HG03045 (cell line): ENCODE data around the gene PCDHGC5.

Experiments used
- ATAC-seq: cut with Tn5 transposase; IDR thresholded peaks from one replicate; pipeline ENCODE4 v1.9.1; 2021; ENCODE audit warnings: mild to moderate bottlenecking, moderate library complexity; ENCODE audit not compliant: unreplicated experiment

The PCDHGC5 gene

DNA sequence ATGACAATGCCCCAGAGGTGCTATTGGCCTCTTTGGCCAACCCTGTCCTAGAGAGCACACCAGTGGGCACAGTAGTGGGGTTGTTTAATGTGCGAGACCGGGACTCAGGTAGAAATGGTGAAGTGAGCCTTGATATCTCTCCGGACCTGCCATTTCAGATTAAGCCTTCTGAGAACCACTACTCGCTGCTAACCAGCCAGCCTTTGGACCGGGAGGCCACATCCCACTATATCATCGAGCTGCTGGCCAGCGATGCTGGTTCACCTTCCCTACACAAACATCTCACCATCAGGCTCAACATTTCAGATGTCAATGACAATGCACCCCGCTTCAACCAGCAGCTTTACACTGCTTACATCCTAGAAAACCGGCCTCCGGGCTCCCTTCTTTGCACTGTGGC, 1.4 kb downstream of the PCDHGC5 start:
- ATAC-seq: no peak

DNA sequence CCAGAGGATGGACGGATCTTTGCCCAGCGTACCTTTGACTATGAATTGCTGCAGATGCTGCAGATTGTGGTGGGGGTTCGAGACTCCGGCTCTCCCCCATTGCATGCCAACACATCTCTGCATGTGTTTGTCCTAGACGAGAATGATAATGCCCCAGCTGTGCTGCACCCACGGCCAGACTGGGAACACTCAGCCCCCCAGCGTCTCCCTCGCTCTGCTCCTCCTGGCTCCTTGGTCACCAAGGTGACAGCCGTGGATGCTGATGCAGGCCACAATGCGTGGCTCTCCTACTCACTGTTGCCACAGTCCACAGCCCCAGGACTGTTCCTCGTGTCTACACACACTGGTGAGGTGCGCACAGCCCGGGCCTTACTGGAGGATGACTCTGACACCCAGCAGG, 1.9 kb downstream of the PCDHGC5 start:
- no peak for ATAC-seq

DNA sequence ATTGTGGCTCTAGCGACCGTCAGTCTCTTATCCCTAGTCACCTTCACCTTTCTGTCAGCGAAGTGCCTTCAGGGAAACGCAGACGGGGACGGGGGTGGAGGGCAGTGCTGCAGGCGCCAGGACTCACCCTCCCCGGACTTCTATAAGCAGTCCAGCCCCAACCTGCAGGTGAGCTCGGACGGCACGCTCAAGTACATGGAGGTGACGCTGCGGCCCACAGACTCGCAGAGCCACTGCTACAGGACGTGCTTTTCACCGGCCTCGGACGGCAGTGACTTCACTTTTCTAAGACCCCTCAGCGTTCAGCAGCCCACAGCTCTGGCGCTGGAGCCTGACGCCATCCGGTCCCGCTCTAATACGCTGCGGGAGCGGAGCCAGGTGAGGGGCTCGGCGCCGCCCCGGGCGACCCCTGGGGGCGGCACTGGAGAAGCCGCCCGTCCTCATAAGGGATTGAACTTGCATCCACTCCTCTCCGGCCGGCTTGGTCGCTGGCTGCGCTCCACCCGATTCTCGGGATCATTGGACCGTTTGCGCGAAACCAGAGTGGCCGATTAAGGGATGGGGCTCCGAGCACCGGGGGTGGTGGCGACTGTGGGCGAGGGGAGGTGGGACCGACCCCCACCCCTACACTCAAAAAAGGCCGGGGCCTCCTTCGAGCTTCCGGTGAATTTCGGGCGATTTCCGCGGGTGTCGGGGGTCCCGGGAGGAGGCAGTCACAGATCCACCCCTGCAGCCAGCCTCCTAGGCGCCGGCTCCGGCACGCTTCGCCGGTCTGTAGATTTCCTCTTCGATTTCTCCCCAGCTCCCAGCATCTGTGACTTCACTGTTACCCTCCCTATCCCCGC, 2.7 kb downstream of the PCDHGC5 start:
- ATAC-seq: no peak

DNA sequence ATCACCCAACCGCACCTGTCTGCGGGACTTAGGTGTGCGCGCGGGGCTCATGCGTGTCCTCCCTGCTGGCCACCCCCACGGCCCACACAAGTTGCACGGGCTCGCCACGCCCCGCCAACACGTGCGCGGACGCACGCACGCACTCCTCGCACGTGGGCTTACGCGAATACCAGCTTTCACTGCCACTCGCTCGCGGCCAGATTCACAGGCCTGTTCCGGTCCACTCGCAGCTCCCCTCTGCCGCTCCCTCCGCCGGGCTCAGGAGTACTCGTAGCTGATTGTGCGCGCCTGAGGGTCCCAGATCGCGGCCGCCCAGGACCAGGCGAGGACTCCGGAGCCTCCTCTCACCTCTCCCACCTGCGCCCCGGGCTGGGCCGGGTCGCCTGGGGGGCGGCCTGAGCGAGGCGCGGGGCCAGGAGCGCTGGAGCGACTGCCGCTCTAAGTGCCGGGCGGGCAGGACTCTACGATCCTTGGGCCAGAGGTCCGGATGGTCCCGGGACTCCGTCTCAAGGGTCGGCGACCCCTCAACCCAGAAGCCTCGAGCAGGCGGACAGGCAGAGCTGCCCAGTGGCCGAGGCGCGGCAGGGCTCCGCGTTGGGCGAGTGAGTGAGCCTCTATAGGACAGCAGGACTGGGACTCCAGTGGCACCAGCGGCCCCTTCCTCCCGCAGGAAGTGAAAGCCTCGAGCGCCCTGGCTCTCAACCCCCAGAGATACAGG, 3.4 kb downstream of the PCDHGC5 start:
- no peak for ATAC-seq

DNA sequence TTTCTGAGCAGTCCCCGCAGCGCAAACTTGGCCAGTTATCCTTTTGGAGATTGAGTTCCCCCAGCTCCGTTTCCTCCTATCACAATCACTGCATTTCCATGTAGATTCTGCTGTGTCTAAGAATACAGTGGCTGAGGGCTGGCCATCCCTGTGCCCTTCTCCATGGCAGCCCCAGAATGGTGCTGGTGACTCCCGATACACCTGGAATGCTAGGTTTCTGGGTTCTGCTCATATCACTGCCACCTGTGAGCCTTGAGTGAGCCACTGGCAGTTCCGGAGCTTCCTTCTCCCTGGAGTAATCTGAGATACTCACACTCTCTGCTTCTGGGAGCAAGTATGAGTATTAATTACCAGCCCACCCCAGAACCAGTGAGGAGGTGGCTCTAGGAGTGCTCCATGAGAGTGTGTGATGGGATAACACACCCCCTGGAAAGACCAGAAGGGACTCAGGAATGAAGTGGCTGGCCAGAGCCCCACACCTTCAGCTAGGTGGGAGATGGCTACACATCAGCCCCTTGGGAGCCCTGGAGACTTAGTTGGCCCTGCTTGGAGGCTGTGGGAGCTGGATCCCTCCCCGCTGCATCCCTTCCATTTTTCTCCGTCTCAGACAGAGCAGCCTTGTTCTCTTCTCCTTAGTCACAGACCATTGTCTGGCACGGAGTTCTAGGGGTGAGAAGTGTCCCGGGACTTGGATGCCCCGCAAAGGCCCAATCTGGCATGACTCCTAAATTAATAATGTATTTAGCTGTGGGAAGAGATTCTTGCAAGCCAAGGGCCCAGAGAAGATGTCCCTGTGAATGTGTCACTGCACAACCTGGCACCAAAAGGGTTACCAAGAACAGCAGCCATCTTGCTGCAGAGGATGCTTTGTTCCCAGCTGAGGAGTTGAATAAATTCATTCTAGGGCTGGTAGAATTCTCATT, 4.9 kb downstream of the PCDHGC5 start:
- ATAC-seq: no peak

DNA sequence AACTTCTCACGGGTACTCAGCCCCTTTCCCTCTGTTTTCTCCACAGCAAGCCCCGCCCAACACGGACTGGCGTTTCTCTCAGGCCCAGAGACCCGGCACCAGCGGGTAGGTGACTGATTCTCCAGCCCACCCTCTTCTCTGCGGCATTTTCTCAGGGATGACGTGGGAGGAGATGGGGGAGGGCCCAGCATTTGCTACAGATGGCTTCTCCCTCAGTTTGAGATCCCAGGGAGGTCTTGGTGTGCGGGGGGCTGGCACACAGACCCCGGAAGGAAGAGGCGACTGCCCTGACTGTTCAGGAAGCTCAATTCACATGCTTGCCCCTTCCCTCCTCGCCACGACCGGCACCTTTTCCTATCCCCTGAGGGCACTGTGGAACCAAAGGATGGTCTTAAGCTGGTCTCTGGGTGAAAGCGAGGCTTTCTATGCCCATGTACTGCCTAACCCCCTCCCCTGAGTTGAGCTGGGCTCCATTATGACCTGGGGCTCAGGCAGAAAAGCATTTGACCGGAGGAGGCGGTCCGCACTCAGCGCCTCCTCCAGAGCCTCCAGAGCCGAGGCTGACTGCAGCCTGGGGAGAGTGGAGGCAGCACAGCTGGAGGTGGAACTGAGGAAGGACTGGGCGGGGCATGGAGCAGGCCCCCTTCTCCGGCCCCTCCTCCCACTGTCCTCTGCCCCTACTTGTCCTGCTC, 6.0 kb downstream of the PCDHGC5 start:
- no peak for ATAC-seq

DNA sequence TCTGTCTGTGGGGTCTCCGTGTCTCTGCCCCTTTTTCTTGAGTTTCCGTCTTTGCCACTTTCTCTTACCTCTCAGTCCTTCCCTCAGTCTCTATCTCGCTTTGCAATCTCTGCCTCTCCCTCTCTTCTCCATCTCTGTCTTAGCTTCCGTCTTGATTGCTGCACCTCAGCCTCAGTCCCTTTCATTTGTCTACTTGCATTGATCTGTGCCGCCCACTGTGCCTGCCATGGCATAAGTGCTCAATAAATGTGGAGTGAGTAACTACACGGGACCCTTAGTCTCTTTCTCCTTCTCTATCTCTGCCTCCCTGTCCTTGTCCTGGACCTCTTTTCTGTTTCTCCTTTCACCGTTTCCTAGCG, 6.6 kb downstream of the PCDHGC5 start:
- no peak for ATAC-seq

DNA sequence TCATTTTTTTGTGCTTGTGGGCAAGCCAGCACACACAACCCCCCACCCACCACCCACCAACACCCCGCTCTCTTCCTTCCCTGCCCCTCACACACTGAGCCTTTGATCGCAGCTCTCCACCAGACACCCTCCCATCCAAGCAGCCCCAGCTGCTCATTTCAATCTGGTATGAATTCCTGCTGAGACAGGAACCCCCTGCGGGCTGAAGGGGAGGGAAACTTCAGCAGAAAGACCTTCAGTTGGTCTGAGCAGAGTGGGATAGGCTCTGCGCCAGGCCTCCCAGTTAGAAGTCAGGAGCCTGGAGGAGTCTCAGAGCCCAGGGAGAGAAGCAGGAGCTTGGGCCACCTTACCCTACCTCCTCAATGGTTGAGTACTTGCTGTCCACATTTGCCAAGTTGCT, 7.2 kb downstream of the PCDHGC5 start:
- ATAC-seq: no peak

DNA sequence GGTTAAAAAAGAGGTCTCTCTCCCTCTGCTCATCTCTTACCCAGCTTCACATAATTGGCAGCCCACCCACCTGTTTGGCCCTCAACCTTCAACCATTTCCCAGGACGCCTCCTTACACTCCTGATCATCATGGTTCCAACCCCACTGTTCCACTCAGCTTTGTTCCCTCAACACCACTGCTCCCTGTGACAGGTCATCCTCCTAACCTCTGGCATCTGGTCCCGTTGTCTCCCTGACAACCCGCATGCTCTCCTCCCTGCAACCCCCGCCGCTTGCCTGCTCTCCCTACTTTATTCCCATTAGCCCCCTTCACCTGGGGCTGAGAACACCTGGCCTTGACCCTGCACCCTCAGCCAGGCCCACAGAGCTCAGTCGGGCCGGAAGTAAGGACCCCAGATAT, 12.9 kb downstream of the PCDHGC5 start:
- ATAC-seq: no peak

DNA sequence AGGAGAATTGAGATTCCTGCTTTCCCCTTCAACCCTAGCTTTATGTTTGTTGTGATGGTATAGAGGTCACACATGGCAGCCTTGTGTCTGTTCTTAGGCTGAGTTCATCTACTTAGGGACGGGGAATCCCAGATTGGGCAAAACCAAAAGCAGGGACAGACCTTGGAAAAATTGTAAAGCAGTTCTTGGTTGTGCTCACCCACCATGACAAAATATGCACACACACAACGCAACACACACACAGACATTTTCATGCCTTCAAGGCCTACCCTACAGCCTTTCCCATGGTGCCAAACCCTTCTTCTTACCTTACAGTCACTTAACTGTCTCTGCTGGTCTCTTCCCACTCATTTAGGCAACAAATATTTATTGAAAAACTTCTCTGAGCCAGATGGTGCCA, 14.8 kb downstream of the PCDHGC5 start:
- ATAC-seq: no peak

DNA sequence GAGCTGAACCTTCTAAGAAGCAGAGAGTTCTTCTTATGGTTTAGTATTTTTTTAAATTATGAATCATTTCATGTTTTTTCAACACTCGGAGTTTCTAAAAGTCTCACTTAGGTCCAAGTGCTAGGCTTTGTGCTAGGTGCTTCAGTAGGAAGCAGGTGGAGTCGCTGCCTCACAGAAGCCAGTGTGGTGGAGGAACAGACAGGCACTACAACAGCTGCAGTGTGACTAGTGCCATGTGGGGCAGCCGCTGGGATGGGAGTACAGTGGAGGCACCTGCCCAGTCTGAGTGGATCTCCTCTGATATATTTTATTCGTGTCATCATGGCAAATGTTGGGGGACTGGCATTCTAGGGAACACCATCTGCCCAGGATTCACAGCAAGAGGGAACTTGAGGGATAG, 15.3 kb downstream of the PCDHGC5 start:
- ATAC-seq: no peak

DNA sequence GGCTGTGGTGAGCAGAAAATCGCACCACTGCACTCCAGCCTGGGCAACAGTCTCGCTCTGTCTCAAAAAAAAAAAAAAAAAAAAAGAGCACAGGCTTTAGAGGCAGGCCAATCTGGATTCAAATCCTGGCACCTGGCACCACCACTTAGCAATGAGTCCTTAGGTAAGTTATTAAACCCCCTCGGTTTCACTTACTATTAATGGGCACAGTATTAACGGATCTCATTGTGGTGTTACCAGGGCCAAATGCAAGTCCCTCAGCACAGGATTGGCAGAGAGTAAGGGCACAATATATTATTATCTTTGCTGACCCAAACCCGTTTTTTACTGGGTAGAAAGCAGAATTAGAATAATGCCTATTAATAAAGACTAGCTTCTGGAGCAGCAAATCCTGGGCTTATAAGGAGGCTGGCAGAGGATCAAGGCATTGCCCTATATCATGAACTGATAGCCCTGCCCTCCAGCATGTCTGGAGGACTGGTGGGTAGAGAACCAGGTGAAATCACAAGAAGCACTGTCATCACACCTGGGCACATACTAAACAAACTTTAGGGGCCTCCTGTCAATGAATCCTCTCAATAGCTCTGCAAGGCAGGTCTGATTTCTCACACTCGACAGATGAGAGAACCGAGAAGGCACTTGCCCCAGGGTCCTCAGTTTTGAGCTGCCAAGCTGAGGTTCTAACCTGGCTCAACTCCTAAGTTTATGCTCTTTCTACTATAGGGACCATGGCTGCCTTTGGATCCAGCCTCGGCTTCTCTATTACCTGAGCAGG, 17.7 kb downstream of the PCDHGC5 start:
- ATAC-seq: no peak

DNA sequence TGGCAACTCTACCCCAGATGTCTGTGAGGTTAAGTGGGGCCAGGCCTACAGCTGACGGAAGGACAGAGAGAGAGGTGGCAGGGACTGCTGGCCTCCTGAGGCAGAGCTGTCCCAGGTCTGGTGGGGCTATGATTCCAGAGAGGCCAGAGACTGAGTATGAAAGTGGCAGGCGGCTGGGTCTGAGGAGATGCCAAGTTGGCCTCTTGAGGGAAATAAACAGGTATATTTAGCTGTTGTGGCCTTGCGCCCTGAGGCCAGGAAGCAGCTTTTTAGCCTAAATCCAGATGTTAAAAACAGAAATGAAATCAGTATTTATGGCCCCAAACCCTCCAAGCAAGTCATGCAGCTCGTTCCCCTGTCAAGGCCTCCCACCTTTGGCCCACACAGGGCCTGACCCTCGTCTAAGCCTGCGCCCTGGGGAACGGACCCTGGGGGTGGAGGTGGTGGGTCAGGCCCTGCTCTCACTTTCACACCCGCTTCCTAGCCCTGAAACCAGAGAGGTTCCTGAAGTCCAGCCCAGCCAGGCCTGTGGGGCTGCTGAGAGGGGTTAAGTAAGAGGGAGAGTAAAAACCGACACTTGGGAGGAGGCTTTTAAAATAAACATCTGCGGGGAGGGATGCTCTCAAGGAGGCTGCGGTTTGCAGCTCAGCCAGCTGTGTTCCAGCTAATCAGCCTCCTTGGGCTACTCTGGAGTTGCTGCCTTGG, 18.7 kb downstream of the PCDHGC5 start:
- ATAC-seq: peak; percentile 31

DNA sequence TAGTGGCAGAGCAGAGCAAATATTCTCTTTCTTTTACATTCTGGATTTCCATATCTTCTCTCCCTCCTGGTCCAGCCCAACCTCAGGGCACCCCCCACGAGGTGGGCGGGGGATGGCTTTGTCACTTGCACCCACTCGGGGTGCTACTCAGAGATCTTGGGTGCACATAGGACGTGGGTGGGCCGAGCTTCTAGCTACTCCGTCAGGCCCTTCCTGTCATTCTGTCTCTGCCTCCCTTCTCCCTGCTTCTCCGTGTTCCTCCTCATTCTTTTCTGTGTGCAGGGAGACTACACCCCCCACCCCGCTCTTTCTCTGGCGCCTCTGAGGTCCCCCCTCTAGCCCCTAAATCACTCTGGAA, 19.5 kb downstream of the PCDHGC5 start:
- ATAC-seq: no peak

DNA sequence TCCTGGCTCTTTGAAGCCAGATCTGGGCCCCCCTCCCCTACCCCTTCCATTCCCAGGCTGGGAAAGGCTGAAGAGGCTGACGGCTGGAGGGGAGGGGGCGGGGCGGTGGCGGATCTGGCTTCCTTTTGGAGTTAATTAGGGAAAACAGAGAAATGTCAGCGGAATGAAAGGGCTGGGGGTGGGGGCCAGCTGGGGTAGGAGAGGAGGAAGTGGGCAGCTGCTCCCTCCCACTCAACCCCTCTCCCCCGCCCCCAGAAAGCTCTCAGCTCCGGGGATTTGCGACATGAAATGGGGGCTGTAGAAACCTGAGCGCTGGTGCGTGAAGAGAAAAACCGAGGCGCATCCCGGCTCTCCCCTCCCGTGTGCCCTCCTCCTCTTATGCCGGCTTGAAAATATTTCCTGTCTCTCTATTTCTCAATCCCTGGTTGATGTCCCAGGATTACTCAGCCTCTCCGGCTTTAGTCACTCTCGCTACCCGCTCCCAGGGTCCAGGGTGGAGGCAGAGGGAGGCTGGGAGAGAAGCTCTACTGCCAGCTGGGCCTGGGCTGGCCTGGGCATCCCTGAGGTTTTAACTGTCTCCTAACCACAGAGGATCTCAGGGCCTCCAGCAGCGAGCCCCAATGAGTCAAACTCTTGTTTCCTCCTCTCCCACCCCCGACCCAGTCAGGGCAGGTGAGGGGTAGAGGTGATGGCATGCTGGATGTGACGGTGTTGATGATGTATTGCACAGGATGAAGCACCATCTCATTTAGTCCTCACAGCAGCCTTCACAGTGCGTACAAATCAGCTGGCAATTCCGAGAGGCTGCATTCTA, 20.1 kb downstream of the PCDHGC5 start:
- ATAC-seq: no peak

DNA sequence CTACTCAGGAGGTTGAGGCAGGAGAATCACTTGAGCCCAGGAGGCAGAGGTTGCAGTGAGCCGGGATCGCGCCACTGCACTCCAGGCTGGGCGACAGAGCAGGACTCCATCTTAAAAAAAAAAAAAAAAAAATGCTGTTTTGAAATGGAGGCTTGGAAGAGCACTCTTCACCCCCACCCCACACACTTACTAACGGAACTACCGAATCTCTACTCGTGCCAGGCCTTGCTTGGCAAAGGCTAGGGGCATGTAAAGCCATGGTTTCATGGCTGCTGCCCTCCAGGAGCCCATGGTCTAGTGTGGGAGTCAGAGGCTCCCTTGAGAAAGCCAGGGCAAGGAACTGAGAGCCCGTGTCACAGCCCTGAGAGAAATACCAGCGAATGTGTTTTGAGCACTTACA, 21.3 kb downstream of the PCDHGC5 start:
- ATAC-seq: no peak

DNA sequence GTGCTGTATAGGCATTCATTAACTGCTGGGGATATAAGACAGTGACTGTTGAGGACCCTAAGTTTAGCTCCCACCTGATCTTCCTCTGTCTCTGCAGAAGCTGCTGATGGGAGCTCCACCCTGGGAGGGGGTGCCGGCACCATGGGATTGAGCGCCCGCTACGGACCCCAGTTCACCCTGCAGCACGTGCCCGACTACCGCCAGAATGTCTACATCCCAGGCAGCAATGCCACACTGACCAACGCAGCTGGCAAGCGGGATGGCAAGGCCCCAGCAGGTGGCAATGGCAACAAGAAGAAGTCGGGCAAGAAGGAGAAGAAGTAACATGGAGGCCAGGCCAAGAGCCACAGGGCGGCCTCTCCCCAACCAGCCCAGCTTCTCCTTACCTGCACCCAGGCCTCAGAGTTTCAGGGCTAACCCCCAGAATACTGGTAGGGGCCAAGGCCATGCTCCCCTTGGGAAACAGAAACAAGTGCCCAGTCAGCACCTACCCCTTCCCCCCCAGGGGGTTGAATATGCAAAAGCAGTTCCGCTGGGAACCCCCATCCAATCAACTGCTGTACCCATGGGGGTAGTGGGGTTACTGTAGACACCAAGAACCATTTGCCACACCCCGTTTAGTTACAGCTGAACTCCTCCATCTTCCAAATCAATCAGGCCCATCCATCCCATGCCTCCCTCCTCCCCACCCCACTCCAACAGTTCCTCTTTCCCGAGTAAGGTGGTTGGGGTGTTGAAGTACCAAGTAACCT, 22.1 kb downstream of the PCDHGC5 start:
- peak; percentile 31 for ATAC-seq

DNA sequence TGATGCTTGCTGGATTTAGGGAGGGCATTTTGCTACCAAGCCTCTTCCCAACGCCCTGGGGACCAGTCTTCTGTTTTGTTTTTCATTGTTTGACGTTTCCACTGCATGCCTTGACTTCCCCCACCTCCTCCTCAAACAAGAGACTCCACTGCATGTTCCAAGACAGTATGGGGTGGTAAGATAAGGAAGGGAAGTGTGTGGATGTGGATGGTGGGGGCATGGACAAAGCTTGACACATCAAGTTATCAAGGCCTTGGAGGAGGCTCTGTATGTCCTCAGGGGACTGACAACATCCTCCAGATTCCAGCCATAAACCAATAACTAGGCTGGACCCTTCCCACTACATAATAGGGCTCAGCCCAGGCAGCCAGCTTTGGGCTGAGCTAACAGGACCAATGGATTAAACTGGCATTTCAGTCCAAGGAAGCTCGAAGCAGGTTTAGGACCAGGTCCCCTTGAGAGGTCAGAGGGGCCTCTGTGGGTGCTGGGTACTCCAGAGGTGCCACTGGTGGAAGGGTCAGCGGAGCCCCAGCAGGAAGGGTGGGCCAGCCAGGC, 23.0 kb downstream of the PCDHGC5 start:
- no peak for ATAC-seq
